OCI-LY7 (cell line): ENCODE data around the gene WRNIP1. TPM values are rescaled to one million over a fixed set of nuclear protein-coding genes. Genes with fewer than 3 reads are reported as not detected.
A peak's percentile ranks its signal among the peaks of the same experiment; 100 is the strongest.

ENCODE experiments used
- BruUV-seq: library from RNA; stranded (reverse); fragments of 400-500 nt; replicated peaks from 2 replicates; lab custom pipeline; 2021; lab: Mats Ljungman, UMichigan
- CTCF ChIA-PET: fragments of 300-600 bp; sonication (Branson Sonifier 250); formaldehyde crosslinking; loops from one replicate; lab custom pipeline; 2022; ENCODE audit warnings: antibody characterized with exemption; ENCODE audit not compliant: unreplicated experiment; lab: Charles Lee
- POLR2A ChIA-PET: fragments of 300-600 bp; sonication (Branson Sonifier 250); formaldehyde crosslinking; loops from one replicate; lab custom pipeline; 2022; ENCODE audit warnings: antibody characterized with exemption; lab: Charles Lee
- DNase-seq: peaks from one replicate; pipeline ENCODE4 v3.0.0-alpha.2; 2015; ENCODE audit warnings: low spot score
- H2AFZ ChIP-seq: fragments of 200-600 bp; sonication (generic), shearing (Covaris generic); 2 replicates; pipeline ENCODE4 v1.6.1; 2014; ENCODE audit warnings: mild to moderate bottlenecking, antibody characterized with exemption, low read length, moderate library complexity
- H3K27ac ChIP-seq: fragments of 200-600 bp; sonication (generic); 2 replicates; pipeline ENCODE4 v1.5.1; 2014; ENCODE audit warnings: mixed run types, low read depth, mild to moderate bottlenecking, moderate library complexity, low read length, inconsistent platforms; ENCODE audit not compliant: poor library complexity, severe bottlenecking
- H3K36me3 ChIP-seq: fragments of 200-600 bp; sonication (generic); 2 replicates; pipeline ENCODE4 v1.6.1; 2014; ENCODE audit warnings: mild to moderate bottlenecking, antibody characterized with exemption, low read length, moderate library complexity, mixed read lengths; ENCODE audit not compliant: insufficient read depth
- H3K4me1 ChIP-seq: fragments of 200-600 bp; sonication (generic); 2 replicates; pipeline ENCODE4 v1.5.1; 2014; ENCODE audit warnings: mild to moderate bottlenecking, low read length; ENCODE audit not compliant: insufficient read depth, poor library complexity, severe bottlenecking
- H3K4me2 ChIP-seq: fragments of 200-600 bp; sonication (generic); 2 replicates; pipeline ENCODE4 v1.6.1; 2014; ENCODE audit warnings: mild to moderate bottlenecking, low read length
- H3K4me3 ChIP-seq: fragments of 200-600 bp; sonication (generic); 2 replicates; pipeline ENCODE4 v1.5.1; 2014; ENCODE audit warnings: mild to moderate bottlenecking, low read depth, low read length; ENCODE audit not compliant: poor library complexity, severe bottlenecking
- H3K79me2 ChIP-seq: fragments of 200-600 bp; sonication (generic); 2 replicates; pipeline ENCODE4 v1.6.1; 2016; ENCODE audit warnings: low read depth, mild to moderate bottlenecking, low read length, moderate library complexity, mixed read lengths; ENCODE audit not compliant: insufficient read depth
- H3K9me2 ChIP-seq: fragments of 200-600 bp; sonication (generic); 2 replicates; pipeline ENCODE4 v1.6.1; 2016; ENCODE audit warnings: mild to moderate bottlenecking, low read length, mixed read lengths; ENCODE audit not compliant: insufficient read depth
- H3K9me3 ChIP-seq: fragments of 200-600 bp; sonication (generic); 2 replicates; pipeline ENCODE4 v1.6.1; 2014; ENCODE audit warnings: mild to moderate bottlenecking, mixed run types, low read length, mixed read lengths
- H4K20me1 ChIP-seq: fragments of 200-600 bp; sonication (generic); 2 replicates; pipeline ENCODE4 v1.6.1; 2014; ENCODE audit warnings: mild to moderate bottlenecking, antibody characterized with exemption, low read length, moderate library complexity, mixed read lengths; ENCODE audit not compliant: insufficient read depth
- EZH2phosphoT487 ChIP-seq: fragments of 200-600 bp; sonication (generic); IDR thresholded peaks from 2 replicates; pipeline ENCODE4 v1.6.1; 2018; ENCODE audit warnings: low read depth, borderline replicate concordance, mild to moderate bottlenecking, mixed run types, antibody characterized with exemption, low read length, moderate library complexity, mixed read lengths
- intact Hi-C: fragments of 100-400 bp; cut with micrococcal nuclease; formaldehyde crosslinking; loops from one replicate; pipeline ENCODE4 v1.10.0; 2022; ENCODE audit not compliant: unreplicated experiment
- total RNA-seq, 2 experiments: library from RNA; depleted of rRNA in 1 of 2; stranded (reverse); fragments of >200 nt in 1 of 2; shearing (Covaris generic) in 1 of 2; gene quantifications; 2 replicates each; pipeline ENCODE4 v1.2.3, GENCODE V29; 2014 to 2022
- TF ChIP-seq, protein P1 (sequence below): fragments of 200-600 bp; sonication (generic); conservative IDR thresholded peaks from 2 replicates; pipeline ENCODE4 v1.5.1; 2014; ENCODE audit warnings: mild to moderate bottlenecking, antibody characterized with exemption, low read length, moderate library complexity, mixed read lengths

Gene WRNIP1
- total RNA-seq, 2 experiments from 2014 or later: 43.8 to 54.2 TPM

DNA sequence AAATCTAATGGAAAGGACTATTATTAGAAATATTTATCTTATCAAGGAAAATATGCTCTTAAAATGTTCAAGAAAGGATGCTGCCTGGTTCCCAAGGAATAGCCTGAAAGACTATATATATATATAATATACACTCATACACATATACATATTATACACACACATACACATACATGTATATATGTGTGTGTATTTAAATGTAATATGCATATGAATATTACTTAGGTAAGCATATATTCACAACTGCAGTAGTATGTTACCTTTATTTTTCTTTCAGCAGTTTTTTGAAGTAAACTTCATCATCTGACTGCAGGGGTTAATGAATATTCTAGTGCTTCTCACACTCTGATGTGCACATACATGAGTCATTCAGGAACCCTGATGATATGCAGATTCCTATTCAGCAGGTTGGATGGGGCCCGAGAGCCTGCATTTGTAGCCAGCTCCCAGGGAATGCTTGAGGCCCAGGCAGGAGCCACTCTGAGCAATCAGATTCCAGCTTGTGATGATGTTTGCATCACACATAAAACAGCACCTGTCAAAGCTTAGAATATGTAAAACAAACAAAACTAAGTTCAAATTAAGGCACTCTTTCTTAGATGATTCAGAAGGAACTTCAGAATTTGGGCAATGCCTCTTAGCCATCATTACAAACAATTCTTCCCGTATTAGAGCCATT, 30.6 kb upstream of the WRNIP1 start:
- intact Hi-C loops: no loop called here
- H3K79me2 ChIP-seq: no peaks in the 10 kb centered on the region
- H3K9me3 ChIP-seq: no peaks in the 10 kb centered on the region
- ChIA-PET CTCF (no interaction called here), POLR2A (no interaction called here)
- H4K20me1 ChIP-seq: no peaks in the 10 kb centered on the region
- DNase-seq: no peak
- H3K9me2 ChIP-seq: no peaks in the 10 kb centered on the region
- no peak overlapping the region for H3K4me3 ChIP-seq
- peaks cover 51% of the 10 kb centered on the region for H3K4me1 ChIP-seq
- H3K4me2 ChIP-seq: no peak overlapping the region
- peak overlapping the region; percentile 29; the same call in 1 of the 2 replicates for H2AFZ ChIP-seq
- H3K36me3 ChIP-seq: no peaks in the 10 kb centered on the region
- no peak for TF ChIP-seq EZH2phosphoT487
- TF ChIP-seq, protein P1, sequence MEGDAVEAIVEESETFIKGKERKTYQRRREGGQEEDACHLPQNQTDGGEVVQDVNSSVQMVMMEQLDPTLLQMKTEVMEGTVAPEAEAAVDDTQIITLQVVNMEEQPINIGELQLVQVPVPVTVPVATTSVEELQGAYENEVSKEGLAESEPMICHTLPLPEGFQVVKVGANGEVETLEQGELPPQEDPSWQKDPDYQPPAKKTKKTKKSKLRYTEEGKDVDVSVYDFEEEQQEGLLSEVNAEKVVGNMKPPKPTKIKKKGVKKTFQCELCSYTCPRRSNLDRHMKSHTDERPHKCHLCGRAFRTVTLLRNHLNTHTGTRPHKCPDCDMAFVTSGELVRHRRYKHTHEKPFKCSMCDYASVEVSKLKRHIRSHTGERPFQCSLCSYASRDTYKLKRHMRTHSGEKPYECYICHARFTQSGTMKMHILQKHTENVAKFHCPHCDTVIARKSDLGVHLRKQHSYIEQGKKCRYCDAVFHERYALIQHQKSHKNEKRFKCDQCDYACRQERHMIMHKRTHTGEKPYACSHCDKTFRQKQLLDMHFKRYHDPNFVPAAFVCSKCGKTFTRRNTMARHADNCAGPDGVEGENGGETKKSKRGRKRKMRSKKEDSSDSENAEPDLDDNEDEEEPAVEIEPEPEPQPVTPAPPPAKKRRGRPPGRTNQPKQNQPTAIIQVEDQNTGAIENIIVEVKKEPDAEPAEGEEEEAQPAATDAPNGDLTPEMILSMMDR: no peak
- H3K27ac ChIP-seq: no peak overlapping the region
- no TSS peak for BruUV-seq

DNA sequence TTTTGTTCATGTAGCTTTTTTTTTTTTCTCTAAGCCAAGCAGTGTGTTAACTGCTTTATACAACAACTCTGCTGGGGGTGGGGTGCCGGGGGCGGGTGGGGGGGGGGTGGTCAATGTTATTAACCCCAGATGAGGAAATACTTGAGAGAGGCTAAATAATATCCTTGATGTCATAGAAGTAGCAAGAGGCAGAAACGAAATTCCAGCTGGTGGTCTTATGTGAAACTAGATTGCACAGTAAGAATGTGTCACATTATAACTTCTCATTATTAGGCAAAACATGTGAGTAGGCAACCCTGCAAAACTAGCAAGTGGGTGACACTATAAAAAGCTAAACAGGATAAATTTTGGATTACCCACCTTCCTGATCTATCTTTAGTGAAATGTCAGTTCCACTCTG, 27.3 kb upstream of the WRNIP1 start:
- no peaks in the 10 kb centered on the region for H4K20me1 ChIP-seq
- peaks cover 28% of the 10 kb centered on the region for H3K4me1 ChIP-seq
- H3K36me3 ChIP-seq: no peaks in the 10 kb centered on the region
- no peak for DNase-seq
- H3K27ac ChIP-seq: no peak overlapping the region
- H3K4me3 ChIP-seq: no peak overlapping the region
- H3K4me2 ChIP-seq: no peak overlapping the region
- no peaks in the 10 kb centered on the region for H3K79me2 ChIP-seq
- BruUV-seq: no TSS peak
- intact Hi-C loops: loop anchor here (1.0 to 2.0 kb wide), 3 partner anchors 15 to 194 kb away; no protein-coding TSS in a partner anchor
- H3K9me3 ChIP-seq: no peaks in the 10 kb centered on the region
- no peaks in the 10 kb centered on the region for H3K9me2 ChIP-seq
- no peak for TF ChIP-seq EZH2phosphoT487
- TF ChIP-seq, protein P1: no peak
- POLR2A ChIA-PET: interaction anchor here (0.6 to 2.1 kb wide), 5 partner anchors 15 to 1042 kb away, joined by 3 to 7 read pairs (median 4); no protein-coding TSS in a partner anchor
- H2AFZ ChIP-seq: no peak overlapping the region
- CTCF ChIA-PET: interaction anchor here (0.6 to 1.6 kb wide), 2 partner anchors 12 to 20 kb away, joined by 4 to 5 read pairs; no protein-coding TSS in a partner anchor
